PC-9 (cell line): ENCODE results near the gene KCNA5. TPM values are rescaled to one million over a fixed set of nuclear protein-coding genes. Genes with fewer than 3 reads are reported as not detected.

Source experiments
- BruUV-seq: library from RNA; stranded (reverse); fragments of 400-500 nt; replicated peaks from 2 replicates; lab custom pipeline; 2021; lab: Mats Ljungman, UMichigan
- CTCF ChIA-PET: fragments of 300-600 bp; sonication (Branson Sonifier 250); formaldehyde crosslinking; loops from one replicate; lab custom pipeline; 2022; ENCODE audit warnings: antibody characterized with exemption; lab: Charles Lee
- POLR2A ChIA-PET: fragments of 300-600 bp; sonication (Branson Sonifier 250); formaldehyde crosslinking; loops from one replicate; lab custom pipeline; 2022; ENCODE audit warnings: antibody characterized with exemption; ENCODE audit not compliant: unreplicated experiment; lab: Charles Lee
- DNase-seq, 2 experiments: peaks; one replicate each; pipeline versions ENCODE4 v3.0.0 to v3.0.0-alpha.2; 2015 to 2022; ENCODE audit warnings: mixed read lengths in 1 of 2
- H2AFZ ChIP-seq: fragments of 200-600 bp; sonication (generic); 2 replicates; pipeline ENCODE4 v1.8.1; 2017; ENCODE audit warnings: antibody characterized with exemption
- H3F3A ChIP-seq: fragments of 200-600 bp; sonication (generic); 2 replicates; pipeline ENCODE4 v1.8.1; 2017; ENCODE audit warnings: antibody characterized with exemption, mild to moderate bottlenecking, low read depth; ENCODE audit not compliant: insufficient read depth
- H3K27ac ChIP-seq: fragments of 200-600 bp; sonication (generic); 2 replicates; pipeline ENCODE4 v1.6.1; 2016; ENCODE audit warnings: mixed run types
- H3K27me3 ChIP-seq: fragments of 200-600 bp; sonication (generic); 2 replicates; pipeline ENCODE4 v1.6.1; 2016; ENCODE audit warnings: low read depth, mixed run types; ENCODE audit not compliant: insufficient read depth
- H3K36me3 ChIP-seq: fragments of 200-600 bp; sonication (generic); 2 replicates; pipeline ENCODE4 v1.6.1; 2016; ENCODE audit warnings: low read depth, mixed run types
- H3K4me1 ChIP-seq: fragments of 200-600 bp; sonication (generic); replicated peaks from 2 replicates; pipeline ENCODE4 v1.6.1; 2016; ENCODE audit warnings: mixed run types; ENCODE audit not compliant: insufficient read depth
- H3K4me2 ChIP-seq: fragments of 200-600 bp; sonication (generic); 2 replicates; pipeline ENCODE4 v1.6.1; 2017; ENCODE audit warnings: mixed run types
- H3K4me3 ChIP-seq: fragments of 200-600 bp; sonication (generic); 2 replicates; pipeline ENCODE4 v1.6.1; 2016; ENCODE audit warnings: mixed run types
- H3K79me2 ChIP-seq: fragments of 200-600 bp; sonication (generic); 2 replicates; pipeline ENCODE4 v1.6.1; 2017; ENCODE audit warnings: low read depth, mixed run types
- H3K9me2 ChIP-seq: fragments of 200-600 bp; sonication (generic); 2 replicates; pipeline ENCODE4 v1.8.1; 2017; ENCODE audit warnings: mild to moderate bottlenecking; ENCODE audit not compliant: insufficient read depth
- H3K9me3 ChIP-seq: fragments of 200-600 bp; sonication (generic); 2 replicates; pipeline ENCODE4 v1.8.1; 2016; ENCODE audit warnings: low read depth; ENCODE audit not compliant: insufficient read depth
- H4K20me1 ChIP-seq: fragments of 200-600 bp; sonication (generic); 2 replicates; pipeline ENCODE4 v1.8.1; 2017; ENCODE audit not compliant: insufficient read depth
- CTCF ChIP-seq: fragments of 200-600 bp; sonication (generic); conservative IDR thresholded peaks from 2 replicates; pipeline ENCODE4 v1.6.1; 2017; ENCODE audit warnings: mixed run types, antibody characterized with exemption, mild to moderate bottlenecking, moderate library complexity
- EZH2 ChIP-seq: fragments of 200-600 bp; sonication (generic); IDR thresholded peaks from 2 replicates; pipeline ENCODE4 v1.8.0; 2017; ENCODE audit warnings: antibody characterized with exemption, low read depth
- intact Hi-C: fragments of 100-400 bp; cut with micrococcal nuclease; formaldehyde crosslinking; loops from one replicate; pipeline ENCODE4 v1.10.0; 2022; ENCODE audit not compliant: unreplicated experiment
- total RNA-seq: library from RNA; stranded (reverse); gene quantifications from 2 replicates; pipeline ENCODE4 v1.2.3, GENCODE V29; 2021

Gene KCNA5
- total RNA-seq, 1 experiment from 2014 or later, result not detected

GRCh38 chr12:4997939-4998338, 45.7 kb upstream of the KCNA5 start:
- Histone ChIP-seq H3K27ac (no peak overlapping the region), H3K9me2 (no peaks in the 10 kb centered on the region), H3K9me3 (no peaks in the 10 kb centered on the region), H3K36me3 (no peaks in the 10 kb centered on the region), H3K4me2 (no peak overlapping the region), H4K20me1 (no peaks in the 10 kb centered on the region), H3K4me3 (no peak overlapping the region), H3K79me2 (no peaks in the 10 kb centered on the region), H3K27me3 (peaks cover 48% of the 10 kb centered on the region), H2AFZ (no peak overlapping the region), H3K4me1 (no peaks in the 10 kb centered on the region), H3F3A (no peaks in the 10 kb centered on the region)
- BruUV-seq, result no TSS peak
- no peak for DNase-seq
- no peak for TF ChIP-seq CTCF
- no peak for TF ChIP-seq EZH2
- intact Hi-C loops, result no loop called here
- ChIA-PET CTCF (no interaction called here), POLR2A (no interaction called here)

GRCh38 chr12:5000204-5000603, 43.5 kb upstream of the KCNA5 start:
- Histone ChIP-seq H3K4me3 (no peak overlapping the region), H3K36me3 (no peaks in the 10 kb centered on the region), H3K9me2 (no peaks in the 10 kb centered on the region), H2AFZ (no peak overlapping the region), H3K9me3 (no peaks in the 10 kb centered on the region), H3K4me1 (no peaks in the 10 kb centered on the region), H4K20me1 (no peaks in the 10 kb centered on the region), H3K79me2 (no peaks in the 10 kb centered on the region), H3K27me3 (peaks cover 29% of the 10 kb centered on the region), H3F3A (no peaks in the 10 kb centered on the region), H3K4me2 (no peak overlapping the region), H3K27ac (no peak overlapping the region)
- no TSS peak for BruUV-seq
- POLR2A ChIA-PET, result no interaction called here
- CTCF ChIA-PET, result no interaction called here
- TF ChIP-seq CTCF (no peak), EZH2 (no peak)
- intact Hi-C loops, result no loop called here
- DNase-seq, result no peak

- CTCF ChIA-PET, result no interaction called here
These were observed 42.9 kb upstream of the KCNA5 start for GRCh38 chr12:5000658-5001385.

More at GRCh38 chr12:5000658-5001385, 42.9 kb upstream of the KCNA5 start:
- DNase-seq, result no peak
- Histone ChIP-seq H3K27ac (no peak overlapping the region), H3F3A (no peaks in the 10 kb centered on the region), H3K36me3 (no peaks in the 10 kb centered on the region), H4K20me1 (no peaks in the 10 kb centered on the region), H3K9me3 (no peaks in the 10 kb centered on the region), H3K4me3 (no peak overlapping the region), H3K9me2 (no peaks in the 10 kb centered on the region), H3K4me2 (no peak overlapping the region), H3K4me1 (no peaks in the 10 kb centered on the region), H3K27me3 (peaks cover 27% of the 10 kb centered on the region), H3K79me2 (no peaks in the 10 kb centered on the region), H2AFZ (no peak overlapping the region)
- no TSS peak for BruUV-seq
- intact Hi-C loops, result no loop called here
- POLR2A ChIA-PET, result no interaction called here
- no peak for TF ChIP-seq EZH2
- TF ChIP-seq CTCF, result no peak
